CD4-positive, alpha-beta T cell treated with Interleukin-17A for 4 hours (primary cell): ENCODE results near the gene PGM2L1.

Experiments used
- DNase-seq: peaks from one replicate; pipeline ENCODE4 v3.0.0-alpha.2; 2020; ENCODE audit warnings: mixed read lengths

The PGM2L1 gene

DNA sequence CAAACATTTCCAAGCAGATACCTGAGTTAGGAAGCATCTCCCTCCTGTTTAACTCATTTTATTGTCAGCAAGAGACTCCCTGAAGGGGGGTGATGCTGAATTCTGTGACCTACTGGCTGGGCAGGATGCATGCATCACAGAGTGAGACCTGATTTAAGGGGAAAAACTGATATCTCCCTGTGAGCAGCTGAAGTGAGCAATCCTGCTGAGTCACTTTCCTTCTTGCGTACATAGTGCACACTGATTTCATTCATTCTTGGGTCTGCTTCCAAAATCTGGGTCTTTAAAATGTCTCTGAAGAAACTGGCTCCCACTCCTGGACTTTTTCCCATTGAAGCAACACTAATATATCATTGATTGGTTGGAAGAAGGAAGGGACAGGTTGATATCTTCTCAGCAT lies 110.1 kb downstream of the PGM2L1 start:
- DNase-seq, result no peak

DNA sequence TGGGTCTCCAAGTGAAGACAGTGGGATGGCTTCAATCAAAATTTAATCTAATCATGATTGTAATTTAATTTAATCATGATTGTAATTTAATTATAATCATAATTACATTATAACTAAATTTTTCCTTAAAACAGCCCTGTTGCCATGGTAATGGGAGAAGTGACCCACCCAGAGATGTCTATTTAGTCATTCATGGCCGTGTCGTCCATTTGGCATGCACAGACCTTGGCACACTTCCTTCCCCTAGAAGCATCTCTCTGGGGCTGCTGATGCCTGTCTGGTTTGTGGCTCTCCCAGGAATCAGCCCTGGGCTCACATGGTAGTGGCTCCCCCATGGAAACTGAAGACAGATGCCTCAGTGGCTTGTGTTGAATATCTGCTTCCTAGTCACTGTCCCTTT lies 113.8 kb downstream of the PGM2L1 start:
- no peak for DNase-seq

DNA sequence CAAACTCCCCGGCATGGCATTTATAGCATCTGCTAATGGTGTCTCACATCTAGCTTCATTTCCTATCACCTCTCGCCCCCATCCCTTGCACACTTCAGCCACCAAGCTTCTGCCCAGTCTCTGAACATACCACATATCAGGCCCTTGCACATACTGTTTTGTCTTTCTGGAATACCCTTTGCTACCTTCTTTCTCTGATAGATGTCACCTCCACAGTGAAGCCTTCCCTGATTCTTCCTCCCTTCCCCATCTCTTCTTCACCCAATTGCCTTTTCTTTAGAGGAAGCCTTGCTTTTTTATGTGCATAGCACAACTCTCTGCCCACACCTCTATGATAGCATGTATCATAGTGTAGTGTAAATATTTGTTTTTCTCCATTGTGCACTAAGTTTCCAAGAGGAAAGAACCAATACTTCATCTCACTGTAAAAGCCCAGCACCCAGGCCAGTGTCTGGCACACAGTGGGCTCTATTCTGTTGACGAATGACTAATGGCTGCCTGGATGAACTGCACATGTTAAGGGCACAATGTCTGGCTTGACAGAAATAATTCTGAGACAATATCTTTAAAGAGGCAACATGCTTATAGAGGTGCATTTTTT lies 114.6 kb downstream of the PGM2L1 start:
- no peak for DNase-seq

DNA sequence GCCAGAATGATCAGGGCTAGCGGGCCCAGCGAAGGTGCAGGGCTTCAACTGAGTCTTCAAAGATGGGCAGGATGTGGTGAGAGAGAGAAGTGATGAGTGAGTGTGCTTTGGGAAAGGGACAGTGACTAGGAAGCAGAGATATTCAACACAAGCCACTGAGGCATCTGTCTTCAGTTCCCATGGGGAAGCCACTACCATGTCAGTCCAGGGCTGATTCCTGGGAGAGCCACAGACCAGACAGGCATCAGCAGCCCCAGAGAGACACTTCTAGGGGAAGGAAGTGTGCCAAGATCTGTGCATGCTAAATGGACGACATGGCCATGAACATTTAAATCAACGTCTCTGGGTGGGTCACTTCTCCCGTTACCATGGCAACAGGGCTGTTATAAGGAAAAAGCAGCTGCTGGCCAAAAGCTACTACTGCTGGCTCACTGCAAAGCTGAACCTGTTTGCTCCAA lies 115.3 kb downstream of the PGM2L1 start:
- no peak for DNase-seq

DNA sequence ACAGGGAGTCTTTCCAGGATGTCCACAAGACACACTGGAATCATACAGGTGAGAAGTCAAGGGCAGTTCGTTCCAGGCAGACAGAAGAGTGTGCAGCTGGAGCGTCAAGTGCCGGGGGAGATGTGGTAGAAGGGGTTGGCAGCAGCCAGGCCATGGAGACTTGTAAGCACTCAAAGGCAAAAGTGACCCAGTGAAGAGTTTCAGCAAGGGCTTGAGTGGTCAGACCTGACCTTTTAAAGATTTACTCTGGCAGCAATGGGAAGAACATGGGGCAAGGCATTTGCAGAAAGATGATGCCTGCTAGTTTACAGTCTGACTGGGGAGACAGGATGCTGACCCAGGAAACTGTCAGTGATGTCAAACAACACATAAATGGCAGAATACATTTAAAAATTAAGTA lies 115.8 kb downstream of the PGM2L1 start:
- no peak for DNase-seq

DNA sequence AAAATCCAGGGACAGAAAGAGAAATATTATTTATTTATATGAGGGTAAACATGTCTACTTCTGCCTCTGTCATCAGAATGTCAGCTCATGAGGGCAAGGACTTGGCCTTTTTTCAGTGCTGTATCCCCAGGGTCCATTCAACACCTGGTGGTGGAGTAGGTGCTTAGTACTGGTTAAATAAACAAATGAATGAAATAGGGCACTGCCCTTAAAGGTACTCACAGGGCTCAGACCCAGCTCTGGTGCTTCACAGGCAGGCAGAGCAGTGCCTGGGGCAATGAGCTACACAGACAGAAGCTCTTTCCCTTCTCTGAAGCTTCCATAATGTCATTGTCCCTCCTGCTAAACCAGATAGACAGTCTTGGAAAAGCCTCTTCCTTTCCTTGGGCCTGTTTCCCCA lies 117.7 kb downstream of the PGM2L1 start:
- DNase-seq, result no peak
